HEK293 (cell line): ENCODE measurements around the gene ECM2.

ENCODE experiments used
- CTCF ChIA-PET: fragments of 350-600 bp; formaldehyde crosslinking; extraction: SDS; loops from one replicate; lab custom pipeline; 2021; ENCODE audit warnings: antibody characterized with exemption; lab: Yijun Ruan, JAX
- POLR2A ChIA-PET: fragments of 300-600 bp; formaldehyde crosslinking; extraction: SDS; loops from one replicate; lab custom pipeline; 2020; ENCODE audit warnings: antibody characterized with exemption, inconsistent platforms; lab: Yijun Ruan, JAX
- H3K27ac ChIP-seq: fragments of 200-500 bp; sonication (Bioruptor generic); 2 replicates; pipeline ENCODE4 v1.5.1; 2014; ENCODE audit warnings: low read depth, low read length, control low read depth, inconsistent platforms; ENCODE audit errors: extremely low read depth
- H3K36me3 ChIP-seq, 2 experiments: fragments of 200-500 bp in 1 of 2; sonication (Bioruptor generic) in 1 of 2; 1 replicate in 1 of 2; 2 replicates in 1 of 2; pipeline ENCODE4 v1.5.1; 2014 to 2017; ENCODE audit warnings: inconsistent platforms in 2 of 2, low read length in 2 of 2; ENCODE audit not compliant: control insufficient read depth in 2 of 2, insufficient read depth in 1 of 2
- H3K4me1 ChIP-seq: fragments of 200-500 bp; sonication (Bioruptor generic); 2 replicates; pipeline ENCODE4 v1.5.1; 2014; ENCODE audit warnings: mild to moderate bottlenecking, low read length, inconsistent platforms; ENCODE audit not compliant: control insufficient read depth, insufficient read depth
- H3K4me3 ChIP-seq: 2 replicates; pipeline ENCODE4 v1.5.1; 2011; ENCODE audit warnings: low read depth, mild to moderate bottlenecking, control low read depth, low read length, moderate library complexity
- H3K9me3 ChIP-seq: fragments of 200-500 bp; sonication (Bioruptor generic); 2 replicates; pipeline ENCODE4 v1.5.1; 2014; ENCODE audit warnings: low read depth, low read length, inconsistent platforms; ENCODE audit not compliant: control insufficient read depth, insufficient read depth
- BCL6B ChIP-seq: fragments of 450-650 bp; formaldehyde crosslinking; IDR thresholded peaks from 2 replicates; pipeline ENCODE4 v1.5.1; 2017; ENCODE audit warnings: missing biosample characterization, missing genetic modification characterization
- KLF16 ChIP-seq: fragments of 450-650 bp; formaldehyde crosslinking; IDR thresholded peaks from 2 replicates; pipeline ENCODE4 v1.5.1; 2017; ENCODE audit warnings: missing biosample characterization, missing genetic modification characterization
- MEIS1 ChIP-seq: sonication (generic); formaldehyde crosslinking; IDR thresholded peaks from 2 replicates; pipeline ENCODE4 v1.8.1; 2022; ENCODE audit warnings: missing genetic modification reagents, mild to moderate bottlenecking, borderline replicate concordance
- OVOL3 ChIP-seq: fragments of 450-650 bp; formaldehyde crosslinking; IDR thresholded peaks from 2 replicates; pipeline ENCODE4 v1.5.1; 2016; ENCODE audit warnings: missing biosample characterization, missing genetic modification characterization
- PRDM4 ChIP-seq: fragments of 450-650 bp; formaldehyde crosslinking; IDR thresholded peaks from 2 replicates; pipeline ENCODE4 v1.5.1; 2017; ENCODE audit warnings: missing biosample characterization, missing genetic modification characterization
- REPIN1 ChIP-seq: fragments of 450-650 bp; formaldehyde crosslinking; IDR thresholded peaks from 2 replicates; pipeline ENCODE4 v1.5.1; 2017; ENCODE audit warnings: missing biosample characterization, missing genetic modification characterization, low read depth
- SP2 ChIP-seq: fragments of 450-650 bp; formaldehyde crosslinking; IDR thresholded peaks from 2 replicates; pipeline ENCODE4 v1.5.1; 2016; ENCODE audit warnings: missing biosample characterization, missing genetic modification characterization
- SP7 ChIP-seq: fragments of 450-650 bp; formaldehyde crosslinking; IDR thresholded peaks from 2 replicates; pipeline ENCODE4 v1.5.1; 2016; ENCODE audit warnings: missing biosample characterization, missing genetic modification characterization
- TSHZ1 ChIP-seq: fragments of 450-650 bp; formaldehyde crosslinking; IDR thresholded peaks from 2 replicates; pipeline ENCODE4 v1.5.1; 2016; ENCODE audit warnings: missing biosample characterization, missing genetic modification characterization, borderline replicate concordance
- WT1 ChIP-seq: fragments of 450-650 bp; formaldehyde crosslinking; IDR thresholded peaks from 2 replicates; pipeline ENCODE4 v1.5.1; 2016; ENCODE audit warnings: missing biosample characterization, missing genetic modification characterization
- ZBTB20 ChIP-seq: fragments of 450-650 bp; formaldehyde crosslinking; IDR thresholded peaks from 2 replicates; pipeline ENCODE4 v1.5.1; 2016; ENCODE audit warnings: missing biosample characterization, missing genetic modification characterization
- ZEB2 ChIP-seq: fragments of 450-650 bp; formaldehyde crosslinking; IDR thresholded peaks from 2 replicates; pipeline ENCODE4 v1.5.1; 2016; ENCODE audit warnings: missing biosample characterization, missing genetic modification characterization
- ZFP69B ChIP-seq: fragments of 450-650 bp; formaldehyde crosslinking; IDR thresholded peaks from 2 replicates; pipeline ENCODE4 v1.5.1; 2016; ENCODE audit warnings: missing biosample characterization, missing genetic modification characterization
- ZNF146 ChIP-seq: fragments of 450-650 bp; formaldehyde crosslinking; IDR thresholded peaks from 2 replicates; pipeline ENCODE4 v1.5.1; 2016; ENCODE audit warnings: missing biosample characterization, missing genetic modification characterization
- ZNF157 ChIP-seq: fragments of 450-650 bp; formaldehyde crosslinking; IDR thresholded peaks from 2 replicates; pipeline ENCODE4 v1.5.1; 2016; ENCODE audit warnings: missing biosample characterization, missing genetic modification characterization
- ZNF175 ChIP-seq: fragments of 450-650 bp; formaldehyde crosslinking; IDR thresholded peaks from 2 replicates; pipeline ENCODE4 v1.5.1; 2016; ENCODE audit warnings: missing biosample characterization, missing genetic modification characterization
- ZNF23 ChIP-seq: fragments of 450-650 bp; formaldehyde crosslinking; IDR thresholded peaks from 2 replicates; pipeline ENCODE4 v1.5.1; 2016; ENCODE audit warnings: missing biosample characterization, missing genetic modification characterization, borderline replicate concordance
- ZNF292 ChIP-seq: fragments of 450-650 bp; formaldehyde crosslinking; IDR thresholded peaks from 2 replicates; pipeline ENCODE4 v1.5.1; 2016; ENCODE audit warnings: low read depth, missing biosample characterization, missing genetic modification characterization, borderline replicate concordance
- ZNF398 ChIP-seq: fragments of 450-650 bp; formaldehyde crosslinking; IDR thresholded peaks from 2 replicates; pipeline ENCODE4 v1.5.1; 2017; ENCODE audit warnings: missing biosample characterization, missing genetic modification characterization
- ZNF404 ChIP-seq: fragments of 450-650 bp; formaldehyde crosslinking; IDR thresholded peaks from 2 replicates; pipeline ENCODE4 v1.5.1; 2017; ENCODE audit warnings: missing biosample characterization, missing genetic modification characterization
- ZNF423 ChIP-seq: fragments of 450-650 bp; formaldehyde crosslinking; IDR thresholded peaks from 2 replicates; pipeline ENCODE4 v1.5.1; 2016; ENCODE audit warnings: missing biosample characterization, missing genetic modification characterization
- ZNF623 ChIP-seq: fragments of 450-650 bp; formaldehyde crosslinking; IDR thresholded peaks from 2 replicates; pipeline ENCODE4 v1.5.1; 2016; ENCODE audit warnings: missing biosample characterization, missing genetic modification characterization
- ZNF629 ChIP-seq: fragments of 450-650 bp; formaldehyde crosslinking; IDR thresholded peaks from 2 replicates; pipeline ENCODE4 v1.5.1; 2017; ENCODE audit warnings: missing biosample characterization, missing genetic modification characterization
- ZSCAN30 ChIP-seq: fragments of 450-650 bp; IDR thresholded peaks from 2 replicates; pipeline ENCODE4 v1.5.1; 2018; ENCODE audit warnings: missing biosample characterization, mild to moderate bottlenecking, missing genetic modification characterization, moderate library complexity

The ECM2 gene

GRCh38 chr9:92467511-92467910 is 68.3 kb downstream of the ECM2 start:
- Histone ChIP-seq H3K4me1 (no peaks in the 10 kb centered on the region), H3K27ac (no peak overlapping the region), H3K36me3 (no peaks in the 10 kb centered on the region), H3K9me3 (no peaks in the 10 kb centered on the region), H3K4me3 (no peak overlapping the region)
- ChIA-PET POLR2A (no interaction called here), CTCF (interaction anchor here (0.6 to 1.5 kb wide), 2 partner anchors 12 to 25 kb away, joined by 3 to 4 read pairs; no protein-coding TSS in a partner anchor)
- no peak for TF ChIP-seq ZNF292
- no peak for TF ChIP-seq ZSCAN30 (tag by site-specific recombination)
- TF ChIP-seq ZNF623 (tag by site-specific recombination): no peak
- no peak for TF ChIP-seq ZNF146 (tag by site-specific recombination)
- TF ChIP-seq ZNF423: no peak
- no peak for TF ChIP-seq WT1 (tag by site-specific recombination)
- no peak for TF ChIP-seq ZNF398 (tag by site-specific recombination)
- TF ChIP-seq REPIN1 (tag by site-specific recombination): no peak
- TF ChIP-seq SP2 (tag by site-specific recombination): no peak
- no peak for TF ChIP-seq ZNF157 (tag by site-specific recombination)
- TF ChIP-seq ZNF23 (tag by site-specific recombination): no peak
- TF ChIP-seq ZFP69B (tag by site-specific recombination): no peak
- no peak for TF ChIP-seq ZBTB20 (tag by site-specific recombination)
- no peak for TF ChIP-seq ZNF404 (tag by site-specific recombination)
- TF ChIP-seq TSHZ1: no peak
- no peak for TF ChIP-seq PRDM4 (tag by site-specific recombination)

- Histone ChIP-seq H3K27ac (no peak overlapping the region), H3K4me1 (no peaks in the 10 kb centered on the region), H3K9me3 (no peaks in the 10 kb centered on the region), H3K4me3 (no peak overlapping the region), H3K36me3 (no peaks in the 10 kb centered on the region)
- CTCF ChIA-PET: interaction anchor here (0.6 to 1.5 kb wide), 3 partner anchors 10 to 24 kb away, joined by 3 to 4 read pairs (median 3); no protein-coding TSS in a partner anchor
- POLR2A ChIA-PET: no interaction called here
- no peak for TF ChIP-seq ZNF175 (tag by site-specific recombination)
- no peak for TF ChIP-seq MEIS1 (CRISPR knock-in tag)
- no peak for TF ChIP-seq ZNF398 (tag by site-specific recombination)
- no peak for TF ChIP-seq ZEB2 (tag by site-specific recombination)
- no peak for TF ChIP-seq OVOL3 (tag by site-specific recombination)
- TF ChIP-seq KLF16: no peak
- no peak for TF ChIP-seq ZNF629 (tag by site-specific recombination)
- no peak for TF ChIP-seq SP7
- no peak for TF ChIP-seq BCL6B (tag by site-specific recombination)
These were observed 68.7 kb downstream of the ECM2 start for GRCh38 chr9:92467041-92467440.
